GM21786 (cell line): ENCODE results near the gene DCXR.

Source experiments
- ATAC-seq: cut with Tn5 transposase; IDR thresholded peaks from one replicate; pipeline ENCODE4 v1.9.1; 2021; ENCODE audit not compliant: unreplicated experiment

Gene DCXR

DNA sequence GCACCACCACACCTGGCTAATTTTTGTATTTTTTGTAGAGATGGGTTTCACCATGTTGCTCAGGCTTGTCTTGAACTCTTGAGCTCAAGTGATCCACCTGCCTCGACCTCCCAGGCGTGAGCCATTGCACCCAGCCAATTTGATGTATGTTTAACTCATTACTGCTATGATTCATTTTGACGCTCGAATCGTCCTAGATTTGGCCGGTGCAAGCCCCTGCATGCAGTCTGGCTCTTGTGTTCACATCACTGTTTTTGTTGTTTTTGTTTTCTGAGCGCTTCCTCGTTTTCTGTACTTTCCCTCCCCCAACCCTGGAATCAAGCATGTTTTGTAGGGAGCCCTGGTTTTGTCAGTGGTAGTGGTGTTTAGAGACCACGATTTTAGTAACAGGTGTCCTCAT lies 35.9 kb upstream of the DCXR start:
- no peak for ATAC-seq

DNA sequence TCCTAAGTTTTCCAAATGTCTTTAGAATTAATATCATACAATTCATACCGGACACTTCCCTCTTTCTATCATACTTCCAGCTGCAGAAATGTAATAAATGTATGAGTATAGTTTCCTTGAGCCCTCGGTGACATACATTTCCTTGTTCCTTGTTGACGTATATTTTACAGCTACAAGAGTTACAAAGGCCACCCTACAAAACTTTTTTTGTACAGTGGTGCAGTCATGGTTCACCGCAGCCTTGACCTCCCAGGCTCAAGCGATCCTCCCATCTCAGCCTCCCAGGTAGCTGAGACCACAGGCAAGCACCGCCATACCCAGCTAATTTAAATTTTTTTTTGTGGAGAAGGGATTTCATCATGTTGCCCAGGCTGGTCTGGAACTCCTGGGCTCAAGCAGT lies 35.3 kb upstream of the DCXR start:
- no peak for ATAC-seq

DNA sequence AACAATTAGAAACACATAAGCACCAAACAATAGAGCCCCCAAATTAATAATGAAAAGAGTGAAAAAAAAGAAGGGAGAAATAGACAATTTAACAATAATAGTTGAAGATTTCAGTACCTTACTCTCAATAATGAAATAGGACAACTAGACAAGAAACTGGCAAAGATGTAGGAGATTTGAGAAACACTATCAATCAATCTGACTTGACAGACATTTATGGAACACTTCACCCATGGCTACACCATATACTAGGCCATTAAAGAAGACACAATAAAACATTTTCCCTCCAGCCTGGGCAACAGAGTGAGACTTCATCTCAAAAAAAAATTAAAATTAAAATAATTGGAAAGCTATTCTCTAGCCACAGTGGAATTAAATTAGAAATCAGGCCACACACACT lies 33.1 kb upstream of the DCXR start:
- no peak for ATAC-seq

DNA sequence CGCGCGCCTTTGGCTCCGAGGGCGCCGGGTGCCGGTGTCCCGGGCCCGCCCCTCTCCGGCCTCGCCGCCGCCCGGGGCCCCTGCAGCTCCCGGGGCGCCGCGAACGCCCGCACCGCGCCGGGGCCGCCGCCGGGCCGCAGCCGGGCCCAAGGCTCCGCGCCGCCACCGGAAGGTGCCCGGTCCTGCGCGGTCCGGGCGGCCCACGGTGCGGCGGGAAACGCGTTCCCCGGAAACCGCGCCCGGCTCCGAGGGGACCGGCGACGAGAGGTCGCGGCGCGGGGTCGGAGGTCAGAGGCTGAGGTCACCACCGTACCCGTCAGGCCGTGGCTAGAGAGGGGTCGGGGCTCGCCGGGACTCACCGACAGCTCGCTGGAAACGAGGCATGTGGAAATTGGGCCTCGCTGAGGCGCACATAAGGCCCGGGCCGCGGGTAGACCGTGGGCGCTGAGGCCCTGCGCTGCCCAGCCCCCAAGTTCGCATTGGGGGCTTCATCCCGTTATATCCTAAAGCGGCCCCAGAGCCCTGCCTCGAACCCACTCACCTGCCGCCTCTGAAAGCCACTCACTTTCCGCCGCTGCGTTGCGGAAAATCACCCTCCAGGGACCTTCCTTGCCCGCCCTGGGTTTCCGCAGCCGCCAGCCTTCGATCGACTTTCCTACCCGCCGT lies 28.3 kb upstream of the DCXR start, which contains the start of gene DUS1L:
Gene DUS1L (minus strand): TSS at position 167 of the 666 bp plus-strand sequence. CDS start 745 bp downstream, outside the sequence.
- ATAC-seq, result peak; percentile 56

DNA sequence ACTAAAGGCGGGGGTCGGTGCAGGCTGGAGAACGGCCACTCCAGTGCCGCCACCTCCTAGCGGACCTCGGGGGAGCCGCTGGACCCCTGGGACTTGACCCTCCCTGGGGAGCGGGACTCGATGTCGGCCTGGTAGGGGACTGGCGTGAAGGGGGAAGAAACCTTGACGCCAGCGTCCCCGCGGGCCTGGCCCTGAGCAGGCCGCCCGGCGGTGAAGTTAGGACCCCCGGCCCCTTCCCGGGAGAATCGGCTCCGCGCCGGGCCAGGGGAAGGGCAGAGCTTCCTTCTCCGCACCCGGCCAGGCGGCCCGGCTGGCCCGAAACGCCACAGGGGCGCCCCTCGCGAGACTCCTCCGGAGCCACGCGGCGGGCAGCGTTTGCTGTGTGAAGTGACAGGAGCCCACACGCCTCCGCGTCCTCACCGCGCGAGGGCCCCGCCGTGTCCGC lies 27.7 kb upstream of the DCXR start:
- ATAC-seq, result no peak

DNA sequence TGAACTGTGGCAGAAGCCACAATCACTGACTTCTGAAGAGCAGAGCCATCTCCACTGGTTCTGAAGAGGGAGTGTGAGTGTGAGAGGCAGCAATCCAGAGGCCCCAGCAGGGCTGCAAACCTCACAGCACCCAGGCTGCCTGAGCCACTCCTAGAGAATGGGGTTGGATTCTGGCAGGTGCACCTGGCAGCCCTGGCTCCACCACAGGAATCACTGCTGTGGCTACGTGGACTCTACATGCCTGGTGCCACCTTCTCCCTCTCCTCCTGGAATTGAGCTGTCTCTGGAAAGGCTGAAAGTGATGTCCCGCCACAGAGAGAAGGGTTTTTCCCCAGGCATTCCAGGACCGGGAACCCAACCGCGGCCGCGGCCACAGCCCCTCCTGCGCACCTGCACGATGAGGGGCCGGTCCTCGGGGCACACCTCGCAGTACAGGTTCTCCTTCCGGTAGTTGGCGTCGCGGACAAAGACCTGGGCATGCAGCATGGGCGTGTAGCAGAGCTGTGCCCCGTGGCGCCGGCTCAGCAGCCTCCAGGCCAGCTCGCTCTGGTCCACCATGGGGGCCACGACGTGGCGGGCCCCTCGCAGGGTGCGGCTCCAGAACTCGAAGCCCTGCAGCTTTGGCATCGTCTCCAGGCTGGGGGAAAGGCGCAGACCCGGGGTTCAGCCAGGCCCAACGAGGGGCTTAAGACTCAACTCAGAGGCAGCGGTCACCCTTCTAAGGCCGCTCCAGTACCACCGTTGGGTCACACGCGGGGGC lies 27.1 kb upstream of the DCXR start:
- ATAC-seq, result no peak

DNA sequence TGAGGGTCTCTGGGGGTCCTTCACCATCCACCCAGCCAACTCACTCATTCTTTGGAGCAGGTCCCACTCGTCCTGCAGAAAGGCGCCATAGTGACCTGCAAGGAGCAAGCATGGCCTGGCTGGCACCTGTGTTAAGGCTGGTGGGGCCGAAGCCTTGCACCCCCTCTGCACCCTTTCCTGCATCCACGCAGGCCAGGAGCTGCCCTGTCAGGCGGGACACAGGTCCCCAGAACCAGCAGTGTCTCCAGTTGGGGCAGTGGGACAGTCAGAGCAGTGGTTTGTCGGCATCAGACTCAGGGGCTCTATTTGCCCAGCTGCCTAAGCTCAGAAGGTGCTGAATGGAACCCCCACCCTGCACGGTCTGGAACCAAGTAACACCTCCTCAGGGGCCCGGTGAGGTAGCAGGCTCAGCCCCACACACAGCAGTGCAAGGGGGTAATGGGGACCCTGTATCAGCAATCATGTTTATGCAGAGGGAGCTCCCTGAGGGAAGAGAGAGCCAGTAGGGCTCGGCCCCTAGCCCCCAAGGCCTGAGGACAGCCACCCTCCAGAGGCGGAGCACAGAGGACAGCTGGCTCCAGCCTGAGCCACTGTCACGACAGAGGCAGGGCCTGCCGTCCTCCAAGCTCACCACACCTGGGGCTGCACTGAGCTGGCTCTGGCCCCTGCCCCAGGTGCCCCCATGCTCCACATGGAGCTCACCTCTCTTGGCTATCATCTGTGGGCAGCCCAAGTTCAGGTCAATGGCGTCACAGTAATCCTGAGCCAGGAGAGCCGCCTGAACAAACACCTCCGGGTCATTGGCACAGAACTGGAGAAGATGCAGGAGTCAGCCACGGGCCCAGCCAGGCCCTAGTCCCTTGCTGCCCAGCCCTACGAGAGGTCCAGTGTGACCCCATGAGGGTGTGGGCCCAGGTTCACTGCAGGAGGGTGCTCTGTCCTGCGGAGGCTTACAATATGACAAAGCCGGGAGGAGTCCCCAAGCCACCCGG lies 26.2 kb upstream of the DCXR start:
- ATAC-seq, result no peak

DNA sequence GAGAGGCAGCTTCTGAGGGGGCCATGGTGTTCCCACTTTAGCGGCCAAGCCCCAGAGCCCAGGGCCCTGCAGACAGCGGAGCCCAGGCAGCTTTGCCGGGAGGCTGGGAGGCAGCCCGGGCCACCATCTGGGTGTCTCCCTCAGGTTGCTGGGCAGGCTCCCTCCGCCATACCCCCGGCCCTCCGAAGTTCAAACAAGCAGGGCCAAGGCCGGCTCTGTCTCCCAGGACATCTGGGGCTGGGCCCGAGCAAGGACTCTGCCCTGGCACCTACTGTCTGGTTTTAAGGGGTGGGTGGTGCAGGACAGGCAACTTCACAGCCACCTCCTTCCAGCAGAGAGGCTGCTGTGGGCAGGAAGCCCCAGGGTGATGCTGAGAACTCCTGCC lies 25.5 kb upstream of the DCXR start:
- no peak for ATAC-seq

DNA sequence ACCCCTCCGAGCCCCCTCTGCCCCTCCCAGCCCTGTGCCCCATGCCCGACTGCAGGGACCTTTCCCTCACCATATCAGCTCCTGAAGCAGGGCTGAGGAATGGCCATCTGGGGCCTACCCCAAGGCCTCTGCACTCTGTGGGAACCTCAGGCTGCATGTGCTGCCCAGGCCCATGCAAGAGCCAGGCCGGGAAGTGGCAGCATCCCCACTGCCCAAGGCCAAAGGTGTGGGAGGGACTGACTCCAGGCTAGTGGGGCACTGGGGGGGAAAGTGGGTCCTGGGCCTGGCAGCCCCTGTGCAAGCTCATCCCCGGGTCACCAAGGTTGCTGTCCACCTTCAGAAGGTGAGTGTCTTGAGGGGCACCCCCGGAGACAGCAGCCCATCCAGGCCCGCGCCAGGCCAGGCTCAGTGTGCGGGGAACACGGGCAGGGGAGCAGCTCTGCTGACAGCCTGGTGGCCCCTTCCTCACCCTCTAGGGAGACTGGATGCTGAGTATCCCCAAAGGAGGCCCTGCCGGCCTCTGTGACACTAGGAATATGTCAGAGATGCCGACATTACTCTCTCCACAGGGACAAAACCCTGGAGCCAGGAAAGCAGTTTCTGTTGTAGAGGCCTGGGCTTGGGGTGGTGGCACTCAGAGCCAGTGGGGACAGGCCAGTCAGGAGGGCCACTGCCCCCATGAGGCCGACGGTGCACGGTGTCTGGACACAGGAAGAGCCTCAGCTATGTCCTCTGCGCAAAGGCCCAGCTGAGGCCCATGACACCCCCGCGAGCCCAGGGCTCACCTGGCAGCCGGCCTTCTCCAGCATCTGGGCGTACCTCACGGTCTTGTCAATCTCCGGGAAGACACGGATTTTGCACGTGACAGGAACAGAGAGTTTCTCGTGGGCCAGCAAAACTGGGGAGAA lies 24.8 kb upstream of the DCXR start:
- no peak for ATAC-seq

DNA sequence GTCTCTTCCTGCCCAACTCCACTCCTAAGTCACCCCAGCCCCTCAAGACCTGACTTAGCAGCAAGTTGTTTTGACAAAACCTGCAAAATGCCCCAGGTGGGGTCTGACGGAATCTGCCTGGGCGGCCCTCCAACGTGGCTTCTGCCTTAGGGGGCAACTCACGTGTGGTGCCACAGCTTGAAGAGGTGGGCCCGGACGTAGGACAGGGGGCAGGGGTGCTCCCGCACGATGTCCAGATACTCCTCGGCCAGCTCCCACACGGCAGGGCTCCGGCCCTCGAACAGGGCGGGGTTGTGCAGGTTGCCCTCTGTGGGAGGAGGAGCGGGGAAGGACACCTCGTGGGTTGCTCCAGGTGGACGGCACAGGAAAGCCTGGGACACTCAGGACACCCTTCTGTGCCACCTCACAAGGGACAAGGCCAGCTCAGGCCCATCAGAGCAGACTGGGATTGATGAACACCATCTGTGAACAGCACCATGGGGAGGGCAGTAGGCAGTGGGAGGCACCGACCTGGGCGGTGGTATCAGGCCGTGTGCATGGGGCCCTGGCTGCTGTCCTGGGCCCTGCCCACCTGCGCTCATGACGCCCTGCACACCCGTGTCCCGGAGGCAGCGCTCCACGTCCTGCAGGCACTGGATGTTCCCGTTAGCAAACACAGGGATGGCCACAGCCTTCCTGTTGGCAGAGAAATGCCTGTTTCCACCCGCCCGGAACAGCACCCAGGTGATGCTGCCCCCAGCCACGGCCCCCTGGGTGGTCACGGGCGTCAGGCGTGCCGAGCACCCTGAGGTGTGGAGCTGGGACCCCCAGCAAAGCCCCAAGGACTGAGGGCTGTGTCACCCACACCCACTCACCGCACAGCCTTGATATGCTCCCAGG lies 23.8 kb upstream of the DCXR start:
- ATAC-seq, result no peak

DNA sequence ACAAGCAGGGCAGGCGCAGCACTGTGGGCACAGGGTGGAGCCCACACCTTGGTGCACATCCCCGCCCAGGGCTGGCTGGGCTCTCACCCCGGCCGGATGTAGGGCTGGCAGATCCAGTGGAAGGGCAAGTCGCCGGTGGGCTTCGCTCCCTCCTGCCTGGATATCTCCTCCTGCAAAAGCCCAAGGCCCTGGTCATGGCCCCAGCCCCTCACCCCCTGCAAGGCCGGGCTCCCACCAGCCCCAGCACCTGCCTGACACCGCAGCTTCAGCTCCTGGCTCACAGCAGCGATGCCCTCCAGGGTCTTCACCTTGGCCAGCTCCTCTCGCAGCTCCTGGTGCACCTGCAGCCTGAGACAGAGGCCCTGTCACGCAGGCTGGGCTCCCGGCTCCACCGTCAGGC lies 23.1 kb upstream of the DCXR start:
- ATAC-seq, result no peak

DNA sequence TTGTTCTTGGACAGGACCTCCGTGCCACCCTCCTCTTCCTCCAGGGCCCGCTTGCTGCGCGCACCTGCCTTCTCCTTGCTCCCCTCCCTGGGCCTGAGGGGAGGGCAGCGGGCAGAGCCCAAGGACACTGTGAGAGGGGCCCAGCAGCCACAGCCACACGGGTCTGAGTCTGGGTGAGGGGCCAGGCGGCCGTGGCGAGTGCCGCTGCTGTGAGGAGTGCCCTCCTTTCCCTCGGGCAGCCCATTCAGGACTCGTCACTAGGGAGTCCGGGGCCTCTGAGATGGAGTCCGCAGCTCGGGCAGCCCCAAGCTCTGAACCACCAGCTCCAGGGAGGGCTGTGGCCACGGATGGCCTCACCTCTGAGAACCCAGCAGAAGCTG lies 22.5 kb upstream of the DCXR start:
- no peak for ATAC-seq

DNA sequence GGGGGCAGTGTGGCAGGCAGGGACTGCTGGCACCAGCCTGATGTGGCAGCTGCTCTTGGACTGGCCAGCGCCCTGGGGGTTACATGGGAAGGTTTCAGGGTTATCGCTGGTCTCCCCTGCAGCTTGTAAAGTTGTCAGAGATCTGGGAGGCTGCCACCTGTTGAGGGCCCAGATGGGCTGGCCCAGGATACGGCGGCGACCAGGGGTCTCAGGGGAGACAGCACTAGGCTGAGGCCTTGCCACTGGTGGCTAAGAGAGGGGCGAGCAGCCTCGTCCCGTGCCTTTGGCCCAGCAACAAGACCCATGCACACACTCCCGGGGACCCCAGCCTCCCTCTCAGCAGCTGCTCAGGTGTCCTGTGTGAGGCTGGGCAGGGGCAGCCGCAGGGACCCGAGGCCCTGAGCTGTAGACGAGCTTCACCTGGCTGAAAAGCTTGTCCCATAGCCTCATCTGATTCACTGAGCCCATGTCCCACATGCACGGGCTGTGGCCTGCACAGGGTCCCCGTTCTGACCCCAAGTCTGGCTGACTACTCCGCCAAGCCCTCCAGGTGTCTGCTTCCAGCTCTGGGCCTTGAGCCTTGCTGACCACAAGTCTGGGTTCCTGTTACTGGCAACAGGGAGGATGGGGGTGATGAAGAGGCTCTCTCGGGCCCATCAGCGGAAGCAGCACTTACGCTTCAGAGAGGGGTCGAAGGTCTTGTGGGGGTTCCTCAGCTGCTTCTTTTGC lies 21.9 kb upstream of the DCXR start:
- ATAC-seq, result no peak

DNA sequence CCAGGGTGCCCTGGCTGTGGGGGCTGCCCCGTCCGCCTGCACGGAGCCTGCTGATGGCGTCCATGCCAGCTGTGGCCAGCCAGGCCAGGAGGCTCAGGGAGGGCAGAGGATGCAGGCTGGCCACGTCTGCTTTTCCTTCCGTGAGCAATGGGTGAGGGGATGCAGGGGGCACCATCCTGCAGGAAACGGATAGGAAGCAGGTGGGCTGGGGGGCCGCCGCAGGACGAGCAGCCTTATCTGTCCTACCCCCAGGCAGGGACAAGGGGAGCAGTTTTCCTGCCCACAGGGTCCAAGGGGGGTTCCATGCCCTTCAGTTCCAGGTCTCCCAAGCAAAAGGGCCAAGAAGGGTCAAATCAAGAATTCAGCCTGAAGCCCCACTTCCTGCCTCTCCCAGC lies 21.4 kb upstream of the DCXR start:
- ATAC-seq, result no peak

DNA sequence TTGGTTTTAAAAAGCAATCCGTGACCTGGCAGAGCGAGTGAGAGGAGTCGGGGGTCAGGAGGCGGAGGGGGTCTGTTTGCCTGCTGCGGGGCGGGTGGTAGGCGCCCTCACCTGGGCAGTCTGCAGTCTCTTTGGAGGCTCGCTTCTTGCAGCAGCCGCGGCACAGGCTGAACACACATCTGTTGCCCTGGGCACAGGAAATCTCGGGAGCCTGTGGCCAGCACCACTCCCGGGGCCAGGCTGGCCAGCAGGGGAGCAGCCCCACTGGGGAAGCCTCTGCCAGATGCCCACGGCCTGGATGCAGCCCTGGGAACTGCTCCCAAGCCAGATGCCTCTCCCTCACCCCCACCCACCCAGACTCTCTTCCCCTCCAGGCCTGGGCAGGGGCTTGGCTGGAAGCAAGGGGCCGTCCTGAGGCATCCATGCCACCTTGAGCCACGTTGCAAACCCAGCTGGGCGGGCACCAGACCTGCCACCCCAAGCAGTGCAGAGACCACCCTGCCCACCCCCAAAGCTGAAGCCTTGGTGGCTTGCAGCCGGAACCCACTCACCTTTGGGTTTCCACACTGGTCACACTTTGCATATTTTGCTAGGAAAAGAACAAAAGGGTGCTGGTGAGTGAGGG lies 20.8 kb upstream of the DCXR start:
- ATAC-seq, result no peak

DNA sequence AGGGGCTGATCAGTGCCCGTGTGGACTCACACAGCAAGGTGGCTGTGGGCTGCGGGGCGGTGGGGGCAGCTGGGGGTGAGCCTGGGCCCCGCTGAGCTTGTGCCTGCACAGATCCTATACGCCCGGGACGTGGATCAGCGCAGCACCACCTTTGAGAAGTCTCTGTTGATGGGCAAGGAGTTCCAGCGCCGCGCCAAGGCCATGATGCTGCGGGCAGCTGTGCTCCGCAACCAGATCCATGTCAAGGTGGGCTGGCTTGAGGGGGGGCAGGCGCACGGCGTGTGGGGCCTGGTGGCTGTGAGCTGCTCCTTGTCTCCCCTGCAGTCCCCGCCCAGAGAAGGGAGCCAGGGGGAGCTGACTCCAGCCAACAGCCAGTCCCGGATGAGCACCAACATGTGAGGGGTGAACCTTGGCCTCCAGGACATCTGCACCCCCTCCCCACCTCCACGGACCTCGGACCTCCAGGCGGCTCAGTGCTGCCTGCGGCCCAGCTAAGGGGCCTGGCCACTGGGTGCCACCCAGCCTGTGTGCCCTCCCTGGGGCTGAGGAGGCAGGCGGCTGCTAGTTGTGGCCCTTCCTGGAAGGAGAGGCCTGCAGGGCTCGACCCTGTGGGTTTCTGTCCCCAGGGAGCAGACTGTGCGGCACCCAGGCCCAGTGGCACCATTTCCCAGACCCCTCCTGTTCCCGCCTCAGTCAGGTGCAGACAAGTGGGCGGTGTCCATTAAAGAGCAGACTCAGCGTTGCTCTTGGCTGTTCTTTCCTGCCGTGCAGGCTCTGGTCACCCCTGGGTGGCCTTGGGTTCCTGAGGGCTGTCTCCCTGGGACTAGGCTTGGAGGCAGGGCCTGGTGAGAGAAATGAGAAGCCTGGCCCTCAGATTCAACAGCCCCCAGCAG lies 19.5 kb upstream of the DCXR start:
- no peak for ATAC-seq

DNA sequence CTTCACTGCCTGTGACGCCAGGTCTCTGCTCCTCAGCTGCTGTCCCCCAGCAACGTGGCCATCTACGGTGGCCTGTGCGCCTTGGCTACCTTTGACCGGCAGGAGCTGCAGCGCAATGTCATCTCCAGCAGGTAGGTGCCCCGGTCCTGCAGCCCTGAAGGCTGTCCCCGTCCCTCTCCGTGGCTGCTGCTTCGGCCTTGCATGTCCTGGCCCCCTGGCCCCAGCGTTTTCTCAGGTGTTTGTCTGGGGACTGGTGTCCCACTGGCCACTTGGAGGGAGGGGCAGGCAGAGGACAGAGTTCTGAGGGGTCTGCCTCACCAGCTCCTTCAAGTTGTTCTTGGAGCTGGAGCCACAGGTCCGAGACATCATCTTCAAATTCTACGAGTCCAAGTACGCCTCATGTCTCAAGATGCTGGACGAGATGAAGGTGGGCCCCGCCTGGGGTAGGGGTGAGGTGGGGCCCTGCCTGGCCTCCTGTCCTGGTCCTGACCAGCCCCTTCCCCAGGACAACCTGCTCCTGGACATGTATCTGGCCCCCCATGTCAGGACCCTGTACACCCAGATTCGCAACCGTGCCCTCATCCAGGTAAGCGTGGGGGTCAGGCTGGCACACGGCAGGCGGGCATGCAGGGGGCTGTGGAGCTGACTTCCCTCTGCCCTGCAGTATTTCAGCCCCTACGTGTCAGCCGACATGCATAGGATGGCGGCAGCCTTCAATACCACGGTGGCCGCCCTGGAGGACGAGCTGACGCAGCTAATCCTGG lies 18.6 kb upstream of the DCXR start:
- no peak for ATAC-seq
